Esophagus squamous epithelium (tissue), 4 donors: ENCODE results near the gene SPRR1B.

ENCODE experiments used
- POLR2A ChIP-seq, 4 donors: fragments of 450-650 bp; IDR thresholded peaks; one replicate each; pipeline ENCODE4 v1.6.1; 2017; ENCODE audit warnings: antibody characterized with exemption in 4 of 4, mild to moderate bottlenecking in 4 of 4, moderate library complexity in 3 of 4
- TF ChIP-seq, protein P1 (sequence below), 6 experiments: fragments of 450-650 bp in 4 of 6; fragments of 200-600 bp in 2 of 6; sonication (generic) in 2 of 6; IDR thresholded peaks; one replicate each; pipeline ENCODE4 v1.5.1; 2016 to 2019; ENCODE audit warnings: antibody characterized with exemption in 6 of 6, mild to moderate bottlenecking in 4 of 6, moderate library complexity in 4 of 6

DNA sequence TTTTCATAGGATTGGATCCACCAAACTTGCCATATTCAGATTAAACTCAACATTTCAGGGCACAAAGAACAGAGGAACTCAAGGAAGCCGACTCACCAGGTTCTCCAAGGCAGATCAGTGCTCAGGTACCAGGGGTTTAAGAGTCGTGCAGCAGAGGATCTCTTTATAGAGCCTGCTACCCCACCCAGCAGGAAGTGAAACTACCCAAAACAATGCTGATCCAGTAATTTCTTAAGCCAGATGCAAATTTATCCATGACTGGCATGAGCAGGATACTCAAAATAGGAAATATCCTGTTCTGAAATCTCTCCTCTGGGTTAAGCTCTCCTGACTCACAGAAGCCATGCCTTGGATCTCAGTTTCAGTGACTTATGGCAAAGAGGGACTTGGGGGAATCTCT, 26.4 kb downstream of the SPRR1B start, which contains the start of gene SPRR2A:
- TF ChIP-seq, protein P1, sequence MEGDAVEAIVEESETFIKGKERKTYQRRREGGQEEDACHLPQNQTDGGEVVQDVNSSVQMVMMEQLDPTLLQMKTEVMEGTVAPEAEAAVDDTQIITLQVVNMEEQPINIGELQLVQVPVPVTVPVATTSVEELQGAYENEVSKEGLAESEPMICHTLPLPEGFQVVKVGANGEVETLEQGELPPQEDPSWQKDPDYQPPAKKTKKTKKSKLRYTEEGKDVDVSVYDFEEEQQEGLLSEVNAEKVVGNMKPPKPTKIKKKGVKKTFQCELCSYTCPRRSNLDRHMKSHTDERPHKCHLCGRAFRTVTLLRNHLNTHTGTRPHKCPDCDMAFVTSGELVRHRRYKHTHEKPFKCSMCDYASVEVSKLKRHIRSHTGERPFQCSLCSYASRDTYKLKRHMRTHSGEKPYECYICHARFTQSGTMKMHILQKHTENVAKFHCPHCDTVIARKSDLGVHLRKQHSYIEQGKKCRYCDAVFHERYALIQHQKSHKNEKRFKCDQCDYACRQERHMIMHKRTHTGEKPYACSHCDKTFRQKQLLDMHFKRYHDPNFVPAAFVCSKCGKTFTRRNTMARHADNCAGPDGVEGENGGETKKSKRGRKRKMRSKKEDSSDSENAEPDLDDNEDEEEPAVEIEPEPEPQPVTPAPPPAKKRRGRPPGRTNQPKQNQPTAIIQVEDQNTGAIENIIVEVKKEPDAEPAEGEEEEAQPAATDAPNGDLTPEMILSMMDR (IDR thresholded peaks at IDR 0.05): no peak
- no peak for TF ChIP-seq POLR2A (IDR thresholded peaks at IDR 0.05)
